ENCODE data around the gene KRTAP10-1. TPM values are rescaled to one million over a fixed set of nuclear protein-coding genes. Genes with fewer than 3 reads are reported as not detected.
A peak's percentile ranks its signal among the peaks of the same experiment; 100 is the strongest.

KRTAP10-1 gene
- total and polyA plus RNA-seq, 2 of the 13 experiments (the other 11 are each of a cell fraction or from before 2014, with no cell fraction given) = not detected

GRCh38 chr21:44574457-44575306 is 34.7 kb upstream of the KRTAP10-1 start (continued):
- peak; percentile 61 for TF ChIP-seq ARID5B (CRISPR knock-in tag; IDR thresholded peaks at IDR 0.05)
- TF ChIP-seq ZNF431 (CRISPR knock-in tag; IDR thresholded peaks at IDR 0.05; ENCODE audit: borderline replicate concordance, low read depth) = no peak; the same call in 1 of the 2 replicates
- TF ChIP-seq ZNF224 (CRISPR knock-in tag; IDR thresholded peaks at IDR 0.05) = no peak
- no peak for TF ChIP-seq NFIB (CRISPR knock-in tag; IDR thresholded peaks at IDR 0.05; ENCODE audit: borderline replicate concordance)
- no peak for TF ChIP-seq TSC22D2 (CRISPR knock-in tag; IDR thresholded peaks at IDR 0.05; ENCODE audit: borderline replicate concordance)
- TF ChIP-seq ZNF672 (CRISPR knock-in tag; IDR thresholded peaks at IDR 0.05) = no peak
- no peak for TF ChIP-seq ZNF589 (CRISPR knock-in tag; conservative IDR thresholded peaks at IDR 0.05)
- no peak for TF ChIP-seq GABPA (IDR thresholded peaks at IDR 0.05; ENCODE audit: low read depth, low read length)
- peak; percentile 49 for TF ChIP-seq GABPA (CRISPR knock-in tag; IDR thresholded peaks at IDR 0.05; ENCODE audit: low read depth)
- TF ChIP-seq ZSCAN5A (CRISPR knock-in tag; IDR thresholded peaks at IDR 0.05; ENCODE audit: borderline replicate concordance) = no peak
- no peak for TF ChIP-seq PHF8 (CRISPR knock-in tag; IDR thresholded peaks at IDR 0.05)
- TF ChIP-seq PLSCR1 (CRISPR knock-in tag; IDR thresholded peaks at IDR 0.05; ENCODE audit: borderline replicate concordance) = no peak
- no peak for TF ChIP-seq ZKSCAN1 (IDR thresholded peaks at IDR 0.05; ENCODE audit: low read length)
- peak; percentile 41; the same call in 1 of the 2 replicates for TF ChIP-seq ZNF644 (CRISPR knock-in tag; IDR thresholded peaks at IDR 0.05; ENCODE audit: low read depth)
- TF ChIP-seq MXI1 (IDR thresholded peaks at IDR 0.05; ENCODE audit: borderline replicate concordance, low read depth, low read length) = 0 out of 3 replicates have a peak, but pooled peaks have one; percentile 58
- peak; percentile 61 for TF ChIP-seq PATZ1 (CRISPR knock-in tag; IDR thresholded peaks at IDR 0.05)
- TF ChIP-seq ZBTB3 (CRISPR knock-in tag; IDR thresholded peaks at IDR 0.05; ENCODE audit: borderline replicate concordance, low read depth) = no peak
- TF ChIP-seq HDAC1 (CRISPR knock-in tag; IDR thresholded peaks at IDR 0.05) = peak; percentile 69
- TF ChIP-seq SIX4 (CRISPR knock-in tag; IDR thresholded peaks at IDR 0.05) = peak; percentile 55; the same call in 1 of the 2 replicates
- no peak for TF ChIP-seq ZNF275 (CRISPR knock-in tag; IDR thresholded peaks at IDR 0.05; ENCODE audit: borderline replicate concordance)

Measured in HepG2 (cell line).